Psoas muscle (tissue), 8 donors: ENCODE results near the gene CGN. TPM values are rescaled to one million over a fixed set of nuclear protein-coding genes. Genes with fewer than 3 reads are reported as not detected.

Experiments used
- ATAC-seq, 4 donors: fragments of 200-7000 bp; cut with Tn5 transposase; one replicate each; pipeline ENCODE4 v1.9.1; 2020; ENCODE audit warnings: moderate library complexity in 3 of 4, mild to moderate bottlenecking in 2 of 4
- DNase-seq, 2 donors: peaks; one replicate each; pipeline ENCODE4 v3.0.0-alpha.2; 2020
- H3K27ac ChIP-seq: fragments of 200-600 bp; one replicate; pipeline ENCODE4 v1.8.0; 2022
- H3K27me3 ChIP-seq, 3 donors: fragments of 200-600 bp in 1 of 3; one replicate each; pipeline versions ENCODE4 v1.6.1 to v1.8.0; 2013 to 2022; ENCODE audit warnings: low read length in 2 of 3, mild to moderate bottlenecking in 2 of 3, moderate library complexity in 1 of 3; ENCODE audit not compliant: insufficient read depth in 3 of 3
- H3K36me3 ChIP-seq, 2 donors: fragments of 200-600 bp in 1 of 2; one replicate each; pipeline versions ENCODE4 v1.6.1 to v1.8.0; 2013 to 2022; ENCODE audit warnings: low read depth in 1 of 2, mild to moderate bottlenecking in 1 of 2, moderate library complexity in 1 of 2; ENCODE audit not compliant: insufficient read depth in 1 of 2
- H3K4me1 ChIP-seq: fragments of 200-600 bp; one replicate; pipeline ENCODE4 v1.8.0; 2022
- H3K4me3 ChIP-seq: fragments of 200-600 bp; one replicate; pipeline ENCODE4 v1.8.0; 2022; ENCODE audit warnings: mild to moderate bottlenecking
- H3K9me3 ChIP-seq: fragments of 200-600 bp; one replicate; pipeline ENCODE4 v1.8.0; 2022
- WGBS, 3 donors: extraction: QIAGEN DNeasy Blood & Tissue Kit; methylation state at CpG; one replicate each; pipeline versions ENCODE4 v1.1.6 to v1.1.7; 2013; 5-methylcytosine and 5-hydroxymethylcytosine counted together
- intact Hi-C, 2 donors: fragments of 100-400 bp; cut with DNase I; formaldehyde crosslinking; loops; one replicate each; pipeline versions ENCODE4 v1.11.0 to v1.14.2; 2022
- polyA plus RNA-seq, 3 donors: library from polyadenylated mRNA; stranded (reverse); fragments of 200-250 nt; gene quantifications; one replicate each; pipeline ENCODE4 v1.2.3, GENCODE V29; 2013
- total RNA-seq, 4 donors: library from RNA; stranded (reverse); fragmentation: NEBNext Ultra II Directional in 2 of 4; extraction: Animal tissue kit (Norgen Biotek cat#: 25700) in 2 of 4; gene quantifications; one replicate each; pipeline versions ENCODE4 v1.2.1 to v1.2.4, GENCODE V29; 2021 to 2023
- TF ChIP-seq, protein P1 (sequence below): fragments of 200-600 bp; IDR thresholded peaks from one replicate; pipeline ENCODE4 v1.8.0; 2022; ENCODE audit warnings: antibody characterized with exemption
- donor health status: healthy with polysubstance abuse.
- donor health status: DM: no; HTN: no; CAD: no; lungs with moderate emphysema.
- donor health status: Bipolar disorder and iron deficiency.
- donor health status: healthy.
- donor health status: DM: yes; HTN: yes; CAD: no.
- donor health status: DM: no; HTN: no; CAD: no.
- donor health status: DM: no; HTN: no; CAD: no.
- donor health status: DM: yes; HTN: yes; CAD: no.

CGN gene
- total and polyA plus RNA-seq, 7 donors = 0.03 to 0.21 (median 0.10) TPM; not detected in 2

DNA sequence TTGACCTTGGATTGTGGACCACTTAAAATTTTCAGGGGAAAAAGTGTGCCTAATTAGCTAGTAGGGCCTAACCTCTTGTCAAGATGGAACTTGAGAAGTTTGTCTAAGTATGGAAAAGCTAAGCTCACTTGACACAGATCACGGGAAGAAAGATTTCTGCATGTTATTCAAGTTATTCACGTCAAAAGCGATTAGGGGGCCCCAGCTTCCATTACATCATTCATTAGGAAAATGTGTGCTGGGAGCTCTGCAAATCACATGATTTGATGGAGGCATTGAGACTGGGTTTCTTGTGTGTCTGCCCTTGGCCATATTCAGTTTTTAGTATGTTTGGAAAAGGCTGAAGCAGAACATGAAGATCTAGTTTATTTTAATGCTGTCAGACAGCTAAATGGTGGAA is 36.4 kb upstream of the CGN start:
- TF ChIP-seq, protein P1, sequence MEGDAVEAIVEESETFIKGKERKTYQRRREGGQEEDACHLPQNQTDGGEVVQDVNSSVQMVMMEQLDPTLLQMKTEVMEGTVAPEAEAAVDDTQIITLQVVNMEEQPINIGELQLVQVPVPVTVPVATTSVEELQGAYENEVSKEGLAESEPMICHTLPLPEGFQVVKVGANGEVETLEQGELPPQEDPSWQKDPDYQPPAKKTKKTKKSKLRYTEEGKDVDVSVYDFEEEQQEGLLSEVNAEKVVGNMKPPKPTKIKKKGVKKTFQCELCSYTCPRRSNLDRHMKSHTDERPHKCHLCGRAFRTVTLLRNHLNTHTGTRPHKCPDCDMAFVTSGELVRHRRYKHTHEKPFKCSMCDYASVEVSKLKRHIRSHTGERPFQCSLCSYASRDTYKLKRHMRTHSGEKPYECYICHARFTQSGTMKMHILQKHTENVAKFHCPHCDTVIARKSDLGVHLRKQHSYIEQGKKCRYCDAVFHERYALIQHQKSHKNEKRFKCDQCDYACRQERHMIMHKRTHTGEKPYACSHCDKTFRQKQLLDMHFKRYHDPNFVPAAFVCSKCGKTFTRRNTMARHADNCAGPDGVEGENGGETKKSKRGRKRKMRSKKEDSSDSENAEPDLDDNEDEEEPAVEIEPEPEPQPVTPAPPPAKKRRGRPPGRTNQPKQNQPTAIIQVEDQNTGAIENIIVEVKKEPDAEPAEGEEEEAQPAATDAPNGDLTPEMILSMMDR = no peak
- ATAC-seq = no peak
- H3K36me3 ChIP-seq = no peaks in the 10 kb centered on the region
- intact Hi-C loops = loop anchor here in 1 of 2 donors (2.0 kb wide), 1 partner anchor 16 kb away; the partner anchor contains the start of gene POGZ
- 90 to 92% (median 90%) methylated on average over 3 of the region's 3 CpGs for WGBS, 3 donors
- H3K4me1 ChIP-seq = no peaks in the 10 kb centered on the region
- no peaks in the 10 kb centered on the region for H3K9me3 ChIP-seq
- no peak overlapping the region for H3K4me3 ChIP-seq
- H3K27ac ChIP-seq = no peak overlapping the region
- no peak for DNase-seq
- H3K27me3 ChIP-seq = no peaks in the 10 kb centered on the region

- H3K27me3 ChIP-seq = no peaks in the 10 kb centered on the region
- WGBS, 3 donors = 74 to 89% (median 86%) methylated on average over 1 of the region's 1 CpG
- H3K4me1 ChIP-seq = no peaks in the 10 kb centered on the region
- TF ChIP-seq, protein P1 = no peak
- DNase-seq (no peak), ATAC-seq (no peak)
- H3K36me3 ChIP-seq = no peaks in the 10 kb centered on the region
- intact Hi-C loops = loop anchor here in 1 of 2 donors (2.0 kb wide), 1 partner anchor 16 kb away; the partner anchor contains the start of gene POGZ
- H3K27ac ChIP-seq = no peak overlapping the region
- no peak overlapping the region for H3K4me3 ChIP-seq
- H3K9me3 ChIP-seq = no peaks in the 10 kb centered on the region
Measured at GRCh38 chr1:151475175-151475574, 36.0 kb upstream of the CGN start.

DNA sequence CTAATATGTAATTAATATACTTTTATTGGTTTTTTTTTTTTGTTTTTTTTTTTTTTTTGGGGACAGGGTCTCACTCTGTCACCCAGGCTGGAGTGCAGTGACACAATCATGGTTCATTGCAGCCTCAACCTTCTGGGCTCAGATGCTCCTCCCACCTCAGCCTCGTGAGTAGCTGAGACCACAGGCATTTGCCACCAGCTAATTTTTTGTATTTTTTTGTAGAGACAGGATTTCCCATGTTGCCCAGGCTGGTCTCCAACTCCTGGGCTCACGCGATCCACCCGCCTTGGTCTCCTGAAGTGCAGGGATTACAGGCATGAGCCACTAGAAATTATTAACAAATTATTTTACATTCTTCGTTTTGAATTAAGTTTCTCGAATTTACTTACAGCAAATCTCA is 35.1 kb upstream of the CGN start:
- intact Hi-C loops = no loop called here
- Histone ChIP-seq H3K4me1 (no peaks in the 10 kb centered on the region), H3K4me3 (no peak overlapping the region), H3K9me3 (no peaks in the 10 kb centered on the region), H3K27me3 (no peaks in the 10 kb centered on the region), H3K27ac (no peak overlapping the region), H3K36me3 (no peaks in the 10 kb centered on the region)
- DNase-seq (no peak), ATAC-seq (no peak)
- TF ChIP-seq, protein P1 = no peak
- 83 to 89% (median 85%) methylated on average over 6 of the region's 6 CpGs for WGBS, 3 donors

GRCh38 chr1:151477066-151477465 is 34.1 kb upstream of the CGN start:
- Histone ChIP-seq H3K36me3 (no peaks in the 10 kb centered on the region), H3K27me3 (no peaks in the 10 kb centered on the region), H3K4me3 (no peak overlapping the region), H3K4me1 (no peaks in the 10 kb centered on the region), H3K27ac (no peak overlapping the region), H3K9me3 (no peaks in the 10 kb centered on the region)
- DNase-seq (no peak), ATAC-seq (no peak)
- intact Hi-C loops = no loop called here
- 78 to 88% (median 88%) methylated on average over 3 of the region's 3 CpGs for WGBS, 3 donors
- TF ChIP-seq, protein P1 = no peak

- no peaks in the 10 kb centered on the region for H3K9me3 ChIP-seq
- 86 to 100% (median 87%) methylated on average over 1 of the region's 1 CpG for WGBS, 3 donors
- no peak overlapping the region for H3K4me3 ChIP-seq
- ATAC-seq = no peak
- no peaks in the 10 kb centered on the region for H3K36me3 ChIP-seq
- no peak overlapping the region for H3K27ac ChIP-seq
- DNase-seq = no peak
- TF ChIP-seq, protein P1 = no peak
- H3K4me1 ChIP-seq = no peaks in the 10 kb centered on the region
- intact Hi-C loops = no loop called here
- H3K27me3 ChIP-seq = no peaks in the 10 kb centered on the region
Measured at GRCh38 chr1:151478140-151478812, 32.9 kb upstream of the CGN start.
